HG02623 (cell line): Measurements from ENCODE around the gene CECR2.
"Not testable (repeated sequence)": the region's sequence is repeated elsewhere in the genome, so short reads cannot be mapped to it uniquely, and the experiment has no call there.

Source experiments
- ATAC-seq: cut with Tn5 transposase; IDR thresholded peaks from one replicate; pipeline ENCODE4 v1.9.1; 2021; ENCODE audit warnings: moderate library complexity; ENCODE audit not compliant: unreplicated experiment

The CECR2 gene

DNA sequence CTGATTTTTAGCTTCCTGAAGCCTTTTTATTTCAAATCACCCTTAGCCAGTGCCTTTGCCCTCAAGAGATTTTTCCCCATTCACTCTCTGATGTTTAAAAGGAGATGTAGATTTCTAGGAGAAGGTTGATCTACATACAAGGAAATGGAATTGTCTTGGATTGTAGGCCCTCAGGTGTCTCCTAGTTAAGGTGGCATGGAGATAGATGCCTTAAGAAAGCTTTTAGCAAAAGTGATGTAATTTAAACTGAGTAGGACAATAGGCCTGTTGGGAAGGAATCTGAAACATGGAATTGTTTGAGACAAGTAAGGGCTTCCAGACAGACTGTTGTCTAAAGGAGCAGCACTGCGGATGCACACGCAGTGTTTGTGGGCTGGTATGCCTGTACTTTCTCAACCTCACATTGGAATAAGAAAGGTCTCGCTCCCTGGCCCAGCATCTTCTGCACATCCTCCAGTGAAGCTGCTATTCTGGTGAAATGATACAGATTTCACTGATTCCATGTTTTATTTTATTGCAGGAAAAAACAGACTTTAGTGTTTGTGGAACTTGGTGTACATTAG, 124.2 kb downstream of the CECR2 start:
- ATAC-seq, result no peak

- no peak for ATAC-seq
These were observed 127.6 kb downstream of the CECR2 start for GRCh38 chr22:17496841-17497240.

DNA sequence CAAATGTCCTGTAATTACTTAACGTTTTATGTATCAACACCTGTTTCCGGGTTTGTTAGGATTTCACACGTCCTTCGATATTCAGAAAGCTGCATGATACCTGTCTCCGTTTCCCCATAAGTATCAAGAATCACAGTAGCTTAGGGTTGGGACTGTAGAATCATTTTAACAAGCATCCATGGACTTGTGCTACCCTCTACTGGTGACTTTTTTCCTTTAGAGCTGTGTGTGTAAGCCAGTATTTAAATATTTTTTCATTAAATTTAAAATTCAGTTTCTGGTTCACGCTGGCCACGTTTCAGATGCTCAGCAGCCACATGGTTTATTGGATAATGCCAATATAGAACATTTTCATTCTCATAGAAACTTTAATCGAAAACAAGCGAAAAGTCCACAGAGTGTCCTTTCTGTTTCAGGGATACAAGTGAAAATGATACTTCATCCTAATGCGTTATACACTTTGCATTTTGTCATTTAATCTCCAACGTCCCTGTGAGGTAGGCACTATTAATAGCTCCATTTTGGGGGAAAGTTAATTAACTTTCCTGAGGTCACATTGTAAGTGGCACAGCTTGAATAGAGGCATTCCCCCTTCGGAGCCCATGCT, 132.5 kb downstream of the CECR2 start:
- no peak for ATAC-seq

DNA sequence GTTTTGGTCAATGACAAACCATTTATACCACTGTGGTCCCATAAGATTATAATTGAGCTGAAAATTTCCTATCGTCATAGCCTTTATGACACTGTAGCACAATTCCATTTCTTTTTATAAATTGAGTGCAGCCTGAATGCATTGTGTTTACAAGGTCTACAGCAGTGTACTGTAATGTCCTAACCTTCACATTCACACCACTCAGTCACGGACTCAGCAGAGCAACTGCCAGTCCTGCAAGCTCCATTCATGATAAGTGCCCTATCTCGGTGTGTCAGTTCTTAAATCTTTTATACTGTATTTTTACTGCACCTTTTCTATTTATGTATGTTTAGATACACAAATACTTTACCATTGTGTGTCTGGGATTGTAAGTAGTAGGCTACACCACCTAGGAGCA, 138.8 kb downstream of the CECR2 start:
- no peak for ATAC-seq

DNA sequence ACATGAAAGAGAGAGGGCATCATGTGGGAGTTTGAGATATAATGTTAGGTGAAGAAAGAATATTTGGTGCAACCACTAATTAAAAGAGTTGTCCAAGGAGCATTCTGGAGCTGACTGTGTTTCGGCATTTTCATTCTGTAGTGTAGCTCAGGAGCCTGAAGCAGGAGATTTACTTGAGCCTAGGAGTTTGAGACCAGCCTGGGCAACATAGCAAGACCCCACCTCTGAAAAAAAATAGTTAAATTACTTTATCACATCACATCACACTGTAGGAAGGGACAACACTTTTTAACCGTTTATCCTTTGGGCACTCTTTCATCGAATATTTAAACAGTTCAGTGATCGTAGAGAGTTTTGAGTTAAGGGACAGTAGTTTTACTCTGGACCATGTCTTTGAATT, 143.7 kb downstream of the CECR2 start:
- ATAC-seq, result no peak

GRCh38 chr22:17513612-17514011, 144.4 kb downstream of the CECR2 start:
- ATAC-seq, result no peak

- ATAC-seq, result no peak
These were observed 144.8 kb downstream of the CECR2 start for GRCh38 chr22:17514084-17514483.

DNA sequence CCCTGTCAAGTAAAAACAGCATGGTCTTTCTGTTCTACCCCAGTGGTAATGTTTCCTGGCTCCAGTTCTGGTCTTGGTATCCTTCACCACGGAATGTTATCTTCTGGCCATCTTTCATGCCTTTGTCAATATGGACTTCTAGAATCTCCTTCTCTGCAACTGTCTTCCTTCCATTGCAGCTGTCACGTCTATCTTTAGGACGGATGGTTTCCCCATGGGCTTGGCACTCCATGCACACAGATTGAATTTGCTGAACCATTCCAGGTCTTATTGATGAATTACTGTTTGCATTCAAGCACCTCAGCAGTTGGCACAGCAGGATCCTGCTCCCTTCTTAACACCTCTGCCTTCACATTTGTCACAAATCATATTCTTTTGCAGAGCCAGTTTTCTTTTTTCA, 149.1 kb downstream of the CECR2 start:
- no peak for ATAC-seq

GRCh38 chr22:17521971-17522370, 152.7 kb downstream of the CECR2 start:
- ATAC-seq, result not testable (repeated sequence)

GRCh38 chr22:17523925-17524324, 154.7 kb downstream of the CECR2 start:
- no peak for ATAC-seq

- no peak for ATAC-seq
These were observed 167.0 kb downstream of the CECR2 start for GRCh38 chr22:17536269-17536668.

- ATAC-seq, result no peak
These were observed 167.9 kb downstream of the CECR2 start for GRCh38 chr22:17537155-17537554.

DNA sequence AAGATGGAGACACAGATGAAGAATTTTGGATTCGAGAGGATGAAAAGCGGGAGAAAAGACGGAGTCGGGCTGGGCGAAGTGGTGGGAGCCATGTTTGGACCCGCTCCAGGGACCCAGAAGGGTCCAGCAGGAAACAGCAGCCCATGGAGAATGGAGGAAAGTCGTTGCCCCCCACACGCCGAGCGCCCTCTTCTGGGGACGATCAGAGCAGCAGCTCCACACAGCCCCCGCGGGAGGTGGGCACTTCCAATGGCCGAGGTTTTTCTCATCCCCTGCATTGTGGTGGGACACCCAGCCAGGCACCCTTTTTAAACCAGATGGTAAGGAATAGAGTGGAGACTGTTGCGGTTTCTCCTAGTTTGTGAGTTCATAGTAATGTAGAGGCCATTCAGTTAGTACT, 171.2 kb downstream of the CECR2 start:
- ATAC-seq, result no peak

DNA sequence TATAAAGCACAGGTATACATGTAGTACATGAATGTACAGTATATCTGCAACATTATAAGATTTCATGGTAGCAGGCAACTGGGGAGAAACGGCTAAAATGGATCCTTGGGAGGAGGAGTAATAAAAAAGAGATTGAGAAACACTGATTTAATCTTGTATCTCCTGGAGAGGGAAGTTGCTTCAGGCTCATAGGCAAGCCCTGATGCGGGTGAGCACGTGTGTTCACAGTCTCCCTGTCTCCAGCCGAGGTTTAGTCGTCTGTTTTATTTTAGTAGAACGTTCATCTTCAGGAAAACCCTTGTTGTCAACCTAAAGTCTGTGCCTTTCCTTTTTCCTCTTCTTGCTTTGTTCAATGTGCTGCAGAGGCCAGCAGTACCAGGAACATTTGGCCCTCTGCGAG, 172.2 kb downstream of the CECR2 start:
- no peak for ATAC-seq

GRCh38 chr22:17542452-17542851, 173.2 kb downstream of the CECR2 start:
- no peak for ATAC-seq

DNA sequence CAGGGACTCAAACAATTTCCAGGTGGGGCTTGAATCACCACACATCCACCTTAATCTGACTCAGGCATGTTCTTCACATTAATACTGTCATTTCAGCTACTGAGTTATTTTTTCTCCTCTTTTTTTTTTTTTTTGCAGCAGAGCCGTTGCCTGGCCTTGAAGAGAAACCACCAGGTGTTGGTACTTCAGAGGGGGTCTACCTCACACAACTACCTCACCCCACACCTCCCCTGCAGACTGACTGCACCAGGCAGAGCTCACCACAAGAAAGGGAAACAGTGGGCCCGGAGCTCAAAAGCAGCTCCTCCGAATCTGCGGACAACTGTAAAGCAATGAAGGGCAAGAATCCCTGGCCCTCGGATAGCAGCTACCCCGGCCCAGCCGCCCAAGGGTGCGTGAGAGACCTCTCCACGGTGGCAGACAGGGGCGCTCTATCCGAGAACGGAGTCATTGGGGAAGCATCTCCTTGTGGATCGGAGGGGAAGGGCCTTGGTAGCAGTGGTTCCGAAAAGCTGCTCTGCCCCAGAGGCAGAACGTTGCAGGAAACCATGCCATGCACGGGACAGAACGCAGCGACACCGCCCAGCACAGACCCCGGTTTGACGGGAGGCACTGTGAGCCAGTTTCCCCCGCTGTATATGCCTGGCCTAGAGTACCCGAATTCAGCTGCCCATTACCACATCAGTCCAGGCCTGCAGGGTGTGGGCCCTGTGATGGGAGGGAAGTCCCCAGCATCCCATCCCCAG, 178.9 kb downstream of the CECR2 start:
- no peak for ATAC-seq

GRCh38 chr22:17548756-17549035, 179.4 kb downstream of the CECR2 start:
- ATAC-seq, result no peak

GRCh38 chr22:17549183-17549582, 179.9 kb downstream of the CECR2 start:
- ATAC-seq, result no peak

DNA sequence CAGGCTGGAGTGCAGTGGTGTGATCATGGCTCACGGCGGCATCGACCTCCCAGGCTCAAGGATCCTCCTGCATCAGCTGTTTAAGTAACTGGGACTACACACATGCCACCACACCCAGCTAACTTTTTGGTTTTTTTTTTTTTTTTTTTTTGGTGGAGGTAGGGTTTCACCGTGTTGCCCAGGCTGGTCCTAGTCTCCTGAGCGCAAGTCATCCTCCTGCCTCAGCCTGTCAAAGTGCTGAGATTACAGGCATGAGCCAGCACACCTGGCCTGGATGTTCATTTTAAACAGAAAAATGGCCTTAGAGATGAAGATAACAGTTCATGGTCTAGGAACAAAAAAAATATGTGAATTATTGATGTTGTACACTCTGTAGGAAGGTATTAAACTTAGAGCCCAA, 180.4 kb downstream of the CECR2 start:
- ATAC-seq, result no peak

DNA sequence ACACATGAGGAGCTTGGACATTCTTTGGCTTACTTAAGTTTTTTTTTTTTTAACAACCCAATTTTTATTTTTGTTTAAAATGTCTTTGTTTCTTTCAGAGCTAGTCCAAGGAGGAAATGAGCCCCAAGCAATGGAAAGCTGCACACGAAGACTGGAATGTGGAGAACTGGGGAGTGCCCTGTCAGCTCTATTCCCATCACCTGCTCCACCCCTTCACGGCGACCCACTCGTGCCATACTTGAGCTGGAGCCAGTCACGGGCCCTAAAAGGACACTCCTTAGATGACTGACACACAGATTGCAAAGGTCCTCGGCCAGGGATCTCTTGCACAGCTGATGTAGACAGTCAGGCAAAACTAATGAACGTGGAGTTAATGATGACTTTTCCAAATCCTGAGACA, 183.5 kb downstream of the CECR2 start:
- no peak for ATAC-seq

DNA sequence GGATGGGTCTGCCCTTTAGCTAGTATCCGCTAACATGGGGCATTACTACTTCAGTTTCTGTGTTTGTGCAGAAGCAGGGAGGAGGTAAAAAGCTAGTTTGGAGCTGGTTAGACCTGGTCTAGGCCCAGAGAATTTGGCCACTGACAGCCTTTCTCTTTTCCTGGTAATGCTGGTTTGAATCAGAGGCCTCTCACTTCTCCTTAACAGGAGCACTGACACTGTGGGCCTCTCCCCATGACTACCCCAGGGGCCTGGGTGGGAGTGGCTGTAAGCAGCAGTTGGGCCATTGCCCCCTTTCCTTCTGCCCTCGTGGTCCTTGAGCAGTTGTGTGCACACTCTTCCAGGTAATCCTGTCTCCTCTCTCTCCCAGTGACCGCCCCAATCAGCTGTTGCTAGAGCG, 185.6 kb downstream of the CECR2 start:
- no peak for ATAC-seq

- ATAC-seq, result no peak
These were observed 189.9 kb downstream of the CECR2 start for GRCh38 chr22:17559188-17559587.
